GM12872 (cell line): ENCODE data around the gene CGN.

Source experiments
- TF ChIP-seq, protein P1 (sequence below): IDR thresholded peaks from 3 replicates; pipeline ENCODE4 v1.5.1; 2011; ENCODE audit warnings: low read depth, mild to moderate bottlenecking, low read length, moderate library complexity; ENCODE audit not compliant: insufficient read depth

Gene CGN

GRCh38 chr1:151536499-151536898, 25.3 kb downstream of the CGN start:
- TF ChIP-seq, protein P1, sequence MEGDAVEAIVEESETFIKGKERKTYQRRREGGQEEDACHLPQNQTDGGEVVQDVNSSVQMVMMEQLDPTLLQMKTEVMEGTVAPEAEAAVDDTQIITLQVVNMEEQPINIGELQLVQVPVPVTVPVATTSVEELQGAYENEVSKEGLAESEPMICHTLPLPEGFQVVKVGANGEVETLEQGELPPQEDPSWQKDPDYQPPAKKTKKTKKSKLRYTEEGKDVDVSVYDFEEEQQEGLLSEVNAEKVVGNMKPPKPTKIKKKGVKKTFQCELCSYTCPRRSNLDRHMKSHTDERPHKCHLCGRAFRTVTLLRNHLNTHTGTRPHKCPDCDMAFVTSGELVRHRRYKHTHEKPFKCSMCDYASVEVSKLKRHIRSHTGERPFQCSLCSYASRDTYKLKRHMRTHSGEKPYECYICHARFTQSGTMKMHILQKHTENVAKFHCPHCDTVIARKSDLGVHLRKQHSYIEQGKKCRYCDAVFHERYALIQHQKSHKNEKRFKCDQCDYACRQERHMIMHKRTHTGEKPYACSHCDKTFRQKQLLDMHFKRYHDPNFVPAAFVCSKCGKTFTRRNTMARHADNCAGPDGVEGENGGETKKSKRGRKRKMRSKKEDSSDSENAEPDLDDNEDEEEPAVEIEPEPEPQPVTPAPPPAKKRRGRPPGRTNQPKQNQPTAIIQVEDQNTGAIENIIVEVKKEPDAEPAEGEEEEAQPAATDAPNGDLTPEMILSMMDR, result no peak

DNA sequence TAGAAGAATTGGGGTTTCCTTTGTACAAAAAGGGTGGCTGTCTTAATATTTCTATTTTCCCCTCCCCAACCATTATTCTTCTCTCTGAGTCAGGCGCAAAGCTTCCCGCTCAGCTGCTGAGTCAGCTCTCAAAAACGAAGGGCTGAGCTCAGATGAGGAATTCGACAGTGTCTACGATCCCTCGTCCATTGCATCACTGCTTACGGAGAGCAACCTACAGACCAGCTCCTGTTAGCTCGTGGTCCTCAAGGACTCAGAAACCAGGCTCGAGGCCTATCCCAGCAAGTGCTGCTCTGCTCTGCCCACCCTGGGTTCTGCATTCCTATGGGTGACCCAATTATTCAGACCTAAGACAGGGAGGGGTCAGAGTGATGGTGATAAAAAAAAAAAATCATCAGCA, 25.9 kb downstream of the CGN start:
- TF ChIP-seq, protein P1, result no peak

GRCh38 chr1:151539321-151540020, 28.3 kb downstream of the CGN start:
- TF ChIP-seq, protein P1, result no peak

DNA sequence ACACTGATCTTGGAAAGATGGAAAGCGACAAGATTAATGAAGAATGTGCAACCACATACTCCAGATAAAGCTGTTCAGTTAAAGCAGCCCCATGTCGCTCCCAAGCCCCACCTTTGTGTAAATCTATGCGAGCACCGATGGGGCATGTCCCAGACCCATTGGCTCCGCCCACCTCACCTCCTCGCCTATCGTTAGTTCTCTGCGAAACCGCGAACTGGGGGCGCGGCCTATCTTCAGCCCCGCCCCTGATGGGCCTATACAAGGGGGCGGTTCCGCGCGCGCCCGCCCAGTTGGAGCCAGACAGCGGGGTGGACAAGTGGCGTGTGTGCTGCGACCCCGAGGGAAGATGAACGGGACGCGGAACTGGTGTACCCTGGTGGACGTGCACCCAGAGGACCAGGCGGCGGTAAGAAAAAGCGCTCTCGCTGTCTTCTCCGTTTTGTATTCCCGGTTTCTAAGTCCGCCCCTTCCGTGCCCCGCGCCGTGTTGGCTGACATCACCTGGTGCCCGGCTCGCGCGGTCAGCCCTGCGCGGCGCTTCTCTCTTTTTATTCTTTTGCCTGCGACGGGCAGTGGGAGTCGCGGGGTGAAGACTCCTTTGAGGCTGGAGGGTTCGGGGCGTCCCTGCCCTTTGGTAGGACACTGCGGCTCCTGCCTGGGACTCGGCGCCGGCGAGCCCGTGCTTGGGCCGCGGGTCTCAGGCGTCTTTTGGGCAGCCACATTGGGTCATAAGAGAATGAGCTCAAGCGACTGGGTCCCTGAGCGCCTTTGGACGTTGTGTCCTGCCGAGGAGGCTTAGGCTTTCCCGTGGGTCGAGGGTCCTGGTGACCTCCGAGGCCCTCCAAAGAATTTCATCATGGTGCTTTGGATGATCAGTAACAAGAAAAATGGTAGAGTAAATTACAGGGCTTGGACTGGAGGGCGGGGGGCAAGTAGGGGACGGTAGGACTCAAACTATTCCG, 29.1 kb downstream of the CGN start, which contains the start of gene TUFT1:
TSS of gene TUFT1 (plus strand) at position 289 of the 961 bp plus-strand sequence. CDS start at position 347, 58 bp downstream.
- TF ChIP-seq, protein P1, result no peak

DNA sequence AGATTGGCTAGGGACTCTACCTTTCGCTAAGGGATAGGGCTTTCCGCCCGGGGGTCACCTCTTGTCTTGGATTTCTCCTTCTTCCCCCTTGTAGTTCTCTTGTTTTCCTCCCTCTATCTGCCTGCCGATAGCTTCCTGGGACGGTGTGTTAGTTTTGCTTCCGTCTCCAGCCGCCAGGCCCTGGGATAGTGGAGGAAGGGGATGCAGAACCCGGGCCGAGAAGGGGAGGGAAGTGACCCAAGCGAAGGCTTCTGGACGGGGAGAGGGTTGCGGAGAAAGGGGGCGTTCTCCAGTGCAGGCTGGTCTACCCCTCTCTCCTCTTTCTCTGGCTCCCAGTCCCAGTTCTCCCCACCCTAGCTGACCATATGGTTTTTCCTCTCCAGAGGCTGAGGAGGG, 29.8 kb downstream of the CGN start:
- TF ChIP-seq, protein P1, result no peak

DNA sequence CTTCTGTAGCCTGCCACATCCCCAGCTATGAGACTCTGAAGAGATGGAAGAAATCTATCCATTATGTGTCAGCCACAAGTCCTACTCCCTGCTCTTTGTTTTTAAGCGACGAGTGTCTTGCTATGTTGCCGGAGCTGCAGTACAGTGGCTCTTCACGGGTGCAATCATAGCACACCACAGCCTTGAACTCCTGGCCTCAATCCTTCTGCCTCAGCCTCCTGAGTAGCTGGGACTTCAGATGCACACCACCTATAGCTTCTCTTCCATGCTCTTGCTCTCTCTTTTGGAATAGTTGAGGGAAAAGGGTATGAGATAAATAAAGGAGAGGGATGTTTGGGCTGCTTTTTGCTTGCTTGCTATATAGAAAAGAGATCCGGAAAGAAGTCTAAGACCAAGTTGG, 30.6 kb downstream of the CGN start:
- TF ChIP-seq, protein P1, result no peak

GRCh38 chr1:151542710-151543129, 31.5 kb downstream of the CGN start:
- TF ChIP-seq, protein P1, result no peak
